K562 (cell line): ENCODE measurements around the gene LAMTOR1. TPM values are rescaled to one million over a fixed set of nuclear protein-coding genes. Genes with fewer than 3 reads are reported as not detected.

Experiments used
- CEBPB ChIP-seq: fragments of 450-650 bp; IDR thresholded peaks from 2 replicates; pipeline ENCODE4 v1.6.1; 2016; ENCODE audit warnings: missing genetic modification characterization, missing compliant biosample characterization
- CSDE1 ChIP-seq, 2 experiments: fragments of 450-650 bp; IDR thresholded peaks; 2 replicates each; pipeline ENCODE4 v1.6.1; 2016; ENCODE audit warnings: mild to moderate bottlenecking in 1 of 2
- FOXM1 ChIP-seq, 2 experiments: fragments of 450-650 bp in 1 of 2; sonication (generic) in 1 of 2; formaldehyde crosslinking in 1 of 2; IDR thresholded peaks; 2 replicates each; pipeline versions ENCODE4 v1.6.1 to v1.9.0; 2017 to 2022; ENCODE audit warnings: low read depth in 2 of 2, mild to moderate bottlenecking in 2 of 2, missing genetic modification reagents in 1 of 2, moderate library complexity in 1 of 2
- GABPA ChIP-seq: fragments of 200-800 bp; sonication (Bioruptor generic); conservative IDR thresholded peaks from 2 replicates; pipeline ENCODE4 v1.6.1; 2016; ENCODE audit warnings: low read depth, missing genetic modification characterization, missing compliant biosample characterization
- GTF2A2 ChIP-seq: IDR thresholded peaks from 2 replicates; pipeline ENCODE4 v1.6.1; 2016; ENCODE audit warnings: mild to moderate bottlenecking, missing genetic modification characterization, missing compliant biosample characterization
- HBP1 ChIP-seq: fragments of 450-650 bp; formaldehyde crosslinking; IDR thresholded peaks from 2 replicates; pipeline ENCODE4 v1.4.0; 2022; ENCODE audit warnings: missing genetic modification characterization
- KDM5B ChIP-seq: fragments of 200-600 bp; sonication (generic); IDR thresholded peaks from 2 replicates; pipeline ENCODE4 v1.6.1; 2012; ENCODE audit warnings: low read depth, mild to moderate bottlenecking, moderate library complexity, low read length, control low read depth, inconsistent platforms; ENCODE audit not compliant: insufficient replicate concordance
- MEF2A ChIP-seq: IDR thresholded peaks from 2 replicates; pipeline ENCODE4 v1.6.1; 2011; ENCODE audit warnings: low read depth, mild to moderate bottlenecking, low read length, moderate library complexity; ENCODE audit not compliant: control insufficient read depth
- NCOA4 ChIP-seq: fragments of 450-650 bp; IDR thresholded peaks from 2 replicates; pipeline ENCODE4 v1.6.1; 2018; ENCODE audit warnings: mild to moderate bottlenecking; ENCODE audit not compliant: partially characterized antibody
- TCFL5 ChIP-seq: fragments of 250-450 bp; sonication (Bioruptor Pico); conservative IDR thresholded peaks from 2 replicates; pipeline ENCODE4 v1.6.1; 2021; ENCODE audit warnings: mild to moderate bottlenecking, moderate library complexity, matching md5 sums
- TFAP4 ChIP-seq: sonication (generic); formaldehyde crosslinking; IDR thresholded peaks from 2 replicates; pipeline ENCODE4 v1.8.0; 2022; ENCODE audit warnings: missing genetic modification reagents, mild to moderate bottlenecking, moderate library complexity, borderline replicate concordance
- ZMIZ1 ChIP-seq, 2 experiments: fragments of 150-350 bp in 1 of 2; IDR thresholded peaks; 2 replicates each; pipeline ENCODE4 v1.6.1; 2012 to 2016; ENCODE audit warnings: low read depth in 2 of 2, low read length in 2 of 2, mild to moderate bottlenecking in 1 of 2, moderate library complexity in 1 of 2
- ZNF134 ChIP-seq: fragments of 250-450 bp; sonication (Bioruptor Pico); conservative IDR thresholded peaks from 2 replicates; pipeline ENCODE4 v1.4.0; 2020
- ZNF561 ChIP-seq: fragments of 450-650 bp; formaldehyde crosslinking; conservative IDR thresholded peaks from 2 replicates; pipeline ENCODE4 v1.4.0; 2020; ENCODE audit warnings: mild to moderate bottlenecking, moderate library complexity
- polyA plus RNA-seq, 8 experiments: library from polyadenylated mRNA; depleted of rRNA in 4 of 8; stranded (reverse) in 5 of 8; unstranded in 3 of 8; fragments of >200 nt; fragmentation: Nextera tagmentation in 2 of 8; fragmentation: Illumina TruSeq in 1 of 8; extraction: Ambion mirVana in 2 of 8; extraction: Trizol in 1 of 8; gene quantifications; 2 replicates each; pipeline versions ENCODE4 v1.2.1 to v1.2.3, GENCODE V29; 2011 to 2014; ENCODE audit warnings: inconsistent platforms in 1 of 8, missing spikeins in 1 of 8
- total RNA-seq, 7 experiments: library from RNA; depleted of rRNA in 6 of 7; stranded (reverse); fragments of >200 nt in 6 of 7; fragmentation: Illumina TruSeq in 2 of 7; extraction: Trizol in 2 of 7; gene quantifications; 2 replicates each; pipeline versions ENCODE4 v1.2.1 to v1.2.3, GENCODE V29; 2011 to 2021; ENCODE audit warnings: low replicate concordance in 1 of 7
- TF ChIP-seq, protein P1 (sequence below): fragments of 450-650 bp; conservative IDR thresholded peaks from 2 replicates; pipeline ENCODE4 v1.6.1; 2016; ENCODE audit warnings: missing genetic modification characterization, low read depth, mild to moderate bottlenecking, control low read depth, missing compliant biosample characterization
- TF ChIP-seq, protein P2 (sequence below): sonication (generic); formaldehyde crosslinking; IDR thresholded peaks from 2 replicates; pipeline ENCODE4 v1.8.1; 2022; ENCODE audit warnings: missing genetic modification reagents

The LAMTOR1 gene
- total and polyA plus RNA-seq, 9 of the 15 experiments (the other 6 are each of a cell fraction or from before 2014, with no cell fraction given) = 62.6 to 104 (median 85.3) TPM

DNA sequence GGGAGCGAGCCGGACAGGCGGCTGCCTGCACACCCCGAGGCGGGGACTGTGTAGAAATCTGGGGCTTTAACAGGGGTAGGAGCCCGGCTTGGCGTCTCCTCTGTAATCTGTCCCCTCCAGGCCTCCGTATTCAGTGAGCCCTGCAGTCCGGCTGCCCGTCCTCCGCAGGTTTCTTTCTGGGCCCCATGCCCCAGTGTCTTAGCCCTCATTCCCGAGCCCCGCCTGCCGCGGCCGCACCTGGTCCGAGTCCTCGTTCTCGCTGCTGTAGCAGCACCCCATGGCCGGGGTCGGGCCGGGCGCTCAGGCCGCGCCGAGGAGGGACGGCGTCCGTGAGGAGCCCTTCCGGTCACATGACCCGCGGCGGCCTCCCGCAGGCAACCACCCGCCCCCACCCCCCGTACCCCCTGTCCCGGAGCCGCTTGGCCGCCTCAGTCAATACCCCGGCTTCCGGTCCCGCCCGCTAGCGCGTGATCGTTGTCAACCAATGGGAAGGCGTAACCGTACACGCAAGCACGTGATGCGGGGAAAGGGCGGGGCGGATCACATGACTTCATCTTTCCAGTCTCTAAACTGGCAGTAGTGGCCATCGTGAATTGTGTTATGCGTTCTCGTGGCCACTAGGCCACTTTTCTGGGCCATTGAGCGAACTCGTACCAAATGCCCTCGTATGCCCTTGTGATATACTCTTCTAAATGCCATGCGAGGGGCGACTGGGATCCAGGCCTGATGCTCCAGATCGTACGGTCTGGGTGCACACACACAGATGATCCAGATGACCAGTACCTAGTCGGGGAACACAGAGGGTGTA is at the start of gene LAMTOR1 (continued):
- no peak for TF ChIP-seq MEF2A
- TF ChIP-seq, protein P1, sequence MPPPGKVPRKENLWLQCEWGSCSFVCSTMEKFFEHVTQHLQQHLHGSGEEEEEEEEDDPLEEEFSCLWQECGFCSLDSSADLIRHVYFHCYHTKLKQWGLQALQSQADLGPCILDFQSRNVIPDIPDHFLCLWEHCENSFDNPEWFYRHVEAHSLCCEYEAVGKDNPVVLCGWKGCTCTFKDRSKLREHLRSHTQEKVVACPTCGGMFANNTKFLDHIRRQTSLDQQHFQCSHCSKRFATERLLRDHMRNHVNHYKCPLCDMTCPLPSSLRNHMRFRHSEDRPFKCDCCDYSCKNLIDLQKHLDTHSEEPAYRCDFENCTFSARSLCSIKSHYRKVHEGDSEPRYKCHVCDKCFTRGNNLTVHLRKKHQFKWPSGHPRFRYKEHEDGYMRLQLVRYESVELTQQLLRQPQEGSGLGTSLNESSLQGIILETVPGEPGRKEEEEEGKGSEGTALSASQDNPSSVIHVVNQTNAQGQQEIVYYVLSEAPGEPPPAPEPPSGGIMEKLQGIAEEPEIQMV (tag) = no peak
- no peak for TF ChIP-seq FOXM1 (IDR thresholded peaks at IDR 0.05; ENCODE audit: low read depth)
- peak; percentile 60; the same call in 1 of the 2 replicates for TF ChIP-seq FOXM1 (CRISPR knock-in tag; IDR thresholded peaks at IDR 0.05; ENCODE audit: low read depth)
- TF ChIP-seq, protein P2, sequence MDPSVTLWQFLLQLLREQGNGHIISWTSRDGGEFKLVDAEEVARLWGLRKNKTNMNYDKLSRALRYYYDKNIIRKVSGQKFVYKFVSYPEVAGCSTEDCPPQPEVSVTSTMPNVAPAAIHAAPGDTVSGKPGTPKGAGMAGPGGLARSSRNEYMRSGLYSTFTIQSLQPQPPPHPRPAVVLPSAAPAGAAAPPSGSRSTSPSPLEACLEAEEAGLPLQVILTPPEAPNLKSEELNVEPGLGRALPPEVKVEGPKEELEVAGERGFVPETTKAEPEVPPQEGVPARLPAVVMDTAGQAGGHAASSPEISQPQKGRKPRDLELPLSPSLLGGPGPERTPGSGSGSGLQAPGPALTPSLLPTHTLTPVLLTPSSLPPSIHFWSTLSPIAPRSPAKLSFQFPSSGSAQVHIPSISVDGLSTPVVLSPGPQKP (CRISPR knock-in tag) = no peak
- 0 out of 4 replicates have a peak, but pooled peaks of 1 of the 2 experiments have one; percentile 4 for TF ChIP-seq ZMIZ1 (IDR thresholded peaks at IDR 0.05; ENCODE audit: low read depth in 2 of 2, low read length in 2 of 2)
- no peak for TF ChIP-seq GTF2A2 (tag)
- TF ChIP-seq TFAP4 = peak; percentile 81
- TF ChIP-seq CEBPB (tag) = no peak
- TF ChIP-seq CSDE1 (IDR thresholded peaks at IDR 0.05) = no peak
- no peak for TF ChIP-seq ZNF134 (CRISPR knock-in tag)
- TF ChIP-seq ZNF561 (CRISPR knock-in tag) = no peak
- TF ChIP-seq GABPA (tag) = peak; percentile 95
- TF ChIP-seq HBP1 = peak; percentile 56; the same call in 1 of the 2 replicates
- TF ChIP-seq NCOA4 = no peak
- TF ChIP-seq TCFL5 (CRISPR knock-in tag) = no peak
- peak; percentile 75 for TF ChIP-seq KDM5B
